HG03097 (cell line): ENCODE data around the gene PLAAT3.
"Not testable (repeated sequence)": the region's sequence is repeated elsewhere in the genome, so short reads cannot be mapped to it uniquely, and the experiment has no call there.

ENCODE experiments used
- ATAC-seq: cut with Tn5 transposase; IDR thresholded peaks from one replicate; pipeline ENCODE4 v1.9.1; 2021; ENCODE audit not compliant: unreplicated experiment, low FRiP score

The PLAAT3 gene

GRCh38 chr11:63614136-63614671 lies at the start of gene PLAAT3:
PLAAT3 (minus strand) TSS chr11:63614433; CDS start chr11:63614014, 419 bp downstream.
- ATAC-seq, result no peak

GRCh38 chr11:63663809-63664208 lies 49.6 kb upstream of the PLAAT3 start:
- no peak for ATAC-seq

- no peak for ATAC-seq
Observed at GRCh38 chr11:63660972-63661371, 46.7 kb upstream of the PLAAT3 start.

- no peak for ATAC-seq
Observed at GRCh38 chr11:63652671-63653070, 38.4 kb upstream of the PLAAT3 start.

GRCh38 chr11:63643205-63643604 lies 29.0 kb upstream of the PLAAT3 start:
- ATAC-seq, result no peak

- no peak for ATAC-seq
Observed at GRCh38 chr11:63641727-63642126, 27.5 kb upstream of the PLAAT3 start.

GRCh38 chr11:63639199-63639832 lies 25.1 kb upstream of the PLAAT3 start:
- no peak for ATAC-seq

GRCh38 chr11:63638436-63638835 lies 24.2 kb upstream of the PLAAT3 start:
- not testable (repeated sequence) for ATAC-seq

- no peak for ATAC-seq
Observed at GRCh38 chr11:63635762-63636465, 21.7 kb upstream of the PLAAT3 start.

GRCh38 chr11:63629426-63629825 lies 15.2 kb upstream of the PLAAT3 start:
- ATAC-seq, result no peak

GRCh38 chr11:63623513-63624140 lies 9.4 kb upstream of the PLAAT3 start:
- ATAC-seq, result no peak

- ATAC-seq, result no peak
Observed at GRCh38 chr11:63622323-63622722, 8.1 kb upstream of the PLAAT3 start.

- ATAC-seq, result no peak
Observed at GRCh38 chr11:63621071-63621470, 6.8 kb upstream of the PLAAT3 start.

GRCh38 chr11:63619967-63620366 lies 5.7 kb upstream of the PLAAT3 start:
- no peak for ATAC-seq

GRCh38 chr11:63617686-63618085 lies 3.5 kb upstream of the PLAAT3 start:
- ATAC-seq, result not testable (repeated sequence)

GRCh38 chr11:63616953-63617352 lies 2.7 kb upstream of the PLAAT3 start:
- no peak for ATAC-seq

GRCh38 chr11:63613517-63614135 lies 607 bp downstream of the PLAAT3 start:
- no peak for ATAC-seq

GRCh38 chr11:63612181-63612580 lies 2.1 kb downstream of the PLAAT3 start:
- no peak for ATAC-seq

- ATAC-seq, result no peak
Observed at GRCh38 chr11:63611395-63611747, 2.9 kb downstream of the PLAAT3 start.

- ATAC-seq, result no peak
Observed at GRCh38 chr11:63610604-63611394, 3.4 kb downstream of the PLAAT3 start.
